ENCODE results near the gene TEPSIN. TPM values are rescaled to one million over a fixed set of nuclear protein-coding genes. Genes with fewer than 3 reads are reported as not detected.

The TEPSIN gene
- total and polyA plus RNA-seq, 2 of the 13 experiments (the other 11 are each of a cell fraction or from before 2014, with no cell fraction given) = 16.1 to 18.8 TPM

- TF ChIP-seq ZNF780A (CRISPR knock-in tag; IDR thresholded peaks at IDR 0.05) (0 out of 2 replicates have a peak, but pooled peaks have one; percentile 46), PRPF4 (IDR thresholded peaks at IDR 0.05; ENCODE audit: low read depth, low read length, poor library complexity, severe bottlenecking) (no peak), ZNF281 (CRISPR knock-in tag; IDR thresholded peaks at IDR 0.05; ENCODE audit: borderline replicate concordance) (0 out of 2 replicates have a peak, but pooled peaks have one; percentile 9), BATF2 (CRISPR knock-in tag; IDR thresholded peaks at IDR 0.05) (0 out of 2 replicates have a peak, but pooled peaks have one; percentile 26), SNAPC4 (CRISPR knock-in tag; IDR thresholded peaks at IDR 0.05) (no peak), ZSCAN9 (CRISPR knock-in tag; IDR thresholded peaks at IDR 0.05; ENCODE audit: borderline replicate concordance) (no peak), SMAD9 (CRISPR knock-in tag; IDR thresholded peaks at IDR 0.05) (no peak), MIXL1 (CRISPR knock-in tag; IDR thresholded peaks at IDR 0.05) (no peak), KDM5A (IDR thresholded peaks at IDR 0.05; ENCODE audit: borderline replicate concordance, low read length) (no peak), IRF2 (CRISPR knock-in tag; IDR thresholded peaks at IDR 0.05) (no peak), PTBP1 (IDR thresholded peaks at IDR 0.05; ENCODE audit: low read depth, low read length, poor library complexity, severe bottlenecking) (no peak), ESRRA (CRISPR knock-in tag; IDR thresholded peaks at IDR 0.05; ENCODE audit: low read depth) (no peak), PITX1 (CRISPR knock-in tag; IDR thresholded peaks at IDR 0.05) (no peak), ZFP37 (CRISPR knock-in tag; IDR thresholded peaks at IDR 0.05; ENCODE audit: borderline replicate concordance) (0 out of 2 replicates have a peak, but pooled peaks have one; percentile 68), ZMYM2 (CRISPR knock-in tag; IDR thresholded peaks at IDR 0.05) (no peak), ZNF605 (CRISPR knock-in tag; IDR thresholded peaks at IDR 0.05) (no peak), NCOR1 (IDR thresholded peaks at IDR 0.05; ENCODE audit: borderline replicate concordance, low read length) (no peak), ZNF7 (CRISPR knock-in tag; IDR thresholded peaks at IDR 0.05) (no peak), HOMEZ (CRISPR knock-in tag; IDR thresholded peaks at IDR 0.05; ENCODE audit: low read depth) (no peak)
Observed at GRCh38 chr17:81253358-81254131, 14.7 kb upstream of the TEPSIN start (continued).
